NCI-H69 (cell line): ENCODE measurements around the gene SPACA4.
A peak's percentile ranks its signal among the peaks of the same experiment; 100 is the strongest.

Source experiments
- DNase-seq: peaks from one replicate; lab custom pipeline; 2025; lab: John Stamatoyannopoulos, UW

Gene SPACA4

GRCh38 chr19:48596679-48597465 is 9.7 kb upstream of the SPACA4 start:
- DNase-seq, result no peak

DNA sequence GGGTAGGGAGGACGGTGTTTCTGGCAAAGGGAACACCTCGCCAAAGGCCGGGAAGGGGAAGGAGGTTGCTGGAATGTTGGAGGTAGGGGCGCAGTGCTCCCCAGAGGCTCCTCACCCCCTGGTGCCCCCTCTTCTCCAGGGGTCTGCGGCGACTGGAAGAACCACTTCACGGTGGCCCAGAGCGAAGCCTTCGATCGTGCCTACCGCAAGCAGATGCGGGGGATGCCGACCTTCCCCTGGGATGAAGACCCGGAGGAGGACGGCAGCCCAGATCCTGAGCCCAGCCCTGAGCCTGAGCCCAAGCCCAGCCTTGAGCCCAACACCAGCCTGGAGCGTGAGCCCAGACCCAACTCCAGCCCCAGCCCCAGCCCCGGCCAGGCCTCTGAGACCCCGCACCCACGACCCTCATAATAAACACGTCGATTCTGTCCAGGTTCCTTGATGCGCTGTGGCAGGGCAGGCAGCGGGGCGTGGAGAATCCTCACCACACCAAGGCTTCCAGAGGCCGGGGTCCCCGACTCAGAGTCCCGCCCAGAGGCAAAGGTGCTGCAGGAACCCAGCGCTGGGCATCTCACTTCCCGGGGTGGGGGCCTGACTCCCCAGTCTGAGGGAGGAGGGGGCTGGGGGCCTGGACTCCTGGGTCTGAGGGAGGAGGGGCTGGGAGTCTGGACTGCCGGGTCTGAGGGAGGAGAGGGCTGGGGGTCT is 7.4 kb upstream of the SPACA4 start:
- DNase-seq, result no peak

DNA sequence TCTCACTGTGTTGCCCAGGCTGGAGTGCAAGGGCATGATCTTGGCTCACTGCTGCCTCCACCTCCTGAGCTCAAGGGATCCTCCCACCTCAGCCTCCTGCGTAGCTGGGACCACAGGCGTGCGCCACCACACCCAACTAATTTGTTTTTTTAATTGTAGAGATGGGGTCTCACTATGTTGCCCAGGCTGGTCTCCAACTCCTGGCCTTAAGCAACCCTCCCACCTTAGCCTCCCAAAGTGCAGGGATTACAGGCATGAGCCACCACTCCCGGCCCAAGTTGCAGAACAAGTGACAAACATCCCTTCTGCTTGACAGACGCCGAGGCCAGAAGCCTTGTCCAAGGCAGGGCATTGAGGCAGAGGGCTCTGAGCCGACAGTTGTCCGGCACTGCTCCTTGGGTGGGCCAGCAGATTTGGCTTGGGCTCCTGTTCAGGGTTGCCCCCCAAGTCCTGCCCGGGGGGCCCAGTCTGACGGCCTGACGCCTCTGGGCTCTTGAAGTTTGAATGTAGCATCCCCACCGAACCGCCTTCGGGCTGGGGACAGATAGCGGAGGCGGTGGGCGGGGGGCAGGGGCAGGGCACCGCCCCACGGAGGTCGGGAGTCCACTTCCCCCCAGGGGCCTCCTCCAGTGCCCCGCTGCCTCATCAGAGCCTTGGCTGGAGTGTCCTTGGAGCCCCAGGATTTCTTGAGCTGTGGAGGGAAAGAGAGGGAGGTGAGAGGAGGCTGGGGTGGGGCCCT is 5.7 kb upstream of the SPACA4 start:
- DNase-seq, result no peak

- DNase-seq, result no peak
Observed at GRCh38 chr19:48603001-48603400, 3.5 kb upstream of the SPACA4 start.

DNA sequence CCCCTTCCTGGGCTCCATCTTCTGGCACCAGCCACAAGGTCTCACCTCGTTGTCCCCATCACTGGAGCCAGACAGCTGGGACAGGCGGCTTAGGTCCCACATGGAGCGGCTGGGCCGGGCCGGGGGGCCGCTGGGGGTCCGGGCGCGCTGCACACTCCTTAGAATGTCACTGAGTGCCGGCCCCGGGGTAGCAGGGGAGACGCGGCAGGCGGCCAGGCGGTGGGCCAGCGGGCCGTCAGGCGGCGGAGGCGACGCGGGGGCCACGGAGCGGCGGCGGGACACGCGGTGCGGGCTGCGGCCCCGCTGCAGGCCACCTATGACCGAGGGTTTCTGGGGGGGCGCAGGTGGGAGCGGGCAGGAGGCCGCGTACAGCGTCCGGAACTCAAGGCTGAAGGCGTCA is 3.1 kb upstream of the SPACA4 start:
- DNase-seq, result no peak

DNA sequence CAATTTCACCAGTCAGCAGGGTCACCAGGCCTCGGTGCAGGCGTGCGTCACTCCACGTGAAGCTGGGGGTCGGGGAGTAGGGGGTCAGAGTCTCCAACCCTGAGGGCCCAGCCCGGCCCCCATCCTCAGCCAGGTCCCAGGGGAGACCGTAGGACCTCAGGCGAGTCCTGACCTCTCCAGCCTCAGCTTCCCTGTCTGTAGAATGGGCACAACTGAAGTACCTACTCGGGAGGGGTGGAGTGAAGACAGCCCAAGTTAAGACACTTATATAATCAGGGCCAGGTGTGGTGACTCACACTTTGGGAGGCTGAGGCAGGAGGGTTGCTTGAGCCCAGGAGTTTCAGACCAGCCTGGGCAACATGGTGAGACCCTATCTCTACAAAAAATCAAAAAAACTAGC is 2.7 kb upstream of the SPACA4 start:
- no peak for DNase-seq

GRCh38 chr19:48607359-48607755 is 815 bp downstream of the SPACA4 start:
- DNase-seq, result no peak

GRCh38 chr19:48608798-48609263 is 2.3 kb downstream of the SPACA4 start:
- DNase-seq, result peak; percentile 88

DNA sequence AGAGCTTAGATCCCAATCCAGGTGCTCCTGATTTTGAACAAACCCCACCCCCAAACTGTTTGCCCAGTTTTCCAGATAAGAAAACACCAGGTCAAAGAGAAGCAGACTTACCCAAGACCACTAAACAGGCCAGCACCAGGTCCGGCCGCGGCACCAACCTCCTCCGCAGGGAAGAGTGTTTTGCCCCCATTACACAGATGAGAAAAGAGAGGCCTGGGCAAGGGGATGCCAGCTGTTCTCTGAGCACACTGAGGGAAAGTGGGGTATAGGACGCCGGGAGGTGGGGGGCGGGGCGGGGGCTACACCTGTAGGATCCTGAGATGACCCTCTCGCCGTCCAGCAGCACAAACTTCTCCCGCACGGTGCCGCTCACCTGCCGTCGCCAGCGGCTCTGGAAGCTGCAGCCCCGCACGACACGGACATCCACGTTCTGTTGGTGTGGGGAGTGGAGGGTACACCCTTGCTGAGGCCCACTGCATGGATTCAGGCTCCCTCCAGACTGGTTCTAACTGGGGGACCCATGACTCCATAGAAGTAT is 3.1 kb downstream of the SPACA4 start:
- DNase-seq, result no peak

GRCh38 chr19:48611872-48612271 is 5.3 kb downstream of the SPACA4 start:
- no peak for DNase-seq

DNA sequence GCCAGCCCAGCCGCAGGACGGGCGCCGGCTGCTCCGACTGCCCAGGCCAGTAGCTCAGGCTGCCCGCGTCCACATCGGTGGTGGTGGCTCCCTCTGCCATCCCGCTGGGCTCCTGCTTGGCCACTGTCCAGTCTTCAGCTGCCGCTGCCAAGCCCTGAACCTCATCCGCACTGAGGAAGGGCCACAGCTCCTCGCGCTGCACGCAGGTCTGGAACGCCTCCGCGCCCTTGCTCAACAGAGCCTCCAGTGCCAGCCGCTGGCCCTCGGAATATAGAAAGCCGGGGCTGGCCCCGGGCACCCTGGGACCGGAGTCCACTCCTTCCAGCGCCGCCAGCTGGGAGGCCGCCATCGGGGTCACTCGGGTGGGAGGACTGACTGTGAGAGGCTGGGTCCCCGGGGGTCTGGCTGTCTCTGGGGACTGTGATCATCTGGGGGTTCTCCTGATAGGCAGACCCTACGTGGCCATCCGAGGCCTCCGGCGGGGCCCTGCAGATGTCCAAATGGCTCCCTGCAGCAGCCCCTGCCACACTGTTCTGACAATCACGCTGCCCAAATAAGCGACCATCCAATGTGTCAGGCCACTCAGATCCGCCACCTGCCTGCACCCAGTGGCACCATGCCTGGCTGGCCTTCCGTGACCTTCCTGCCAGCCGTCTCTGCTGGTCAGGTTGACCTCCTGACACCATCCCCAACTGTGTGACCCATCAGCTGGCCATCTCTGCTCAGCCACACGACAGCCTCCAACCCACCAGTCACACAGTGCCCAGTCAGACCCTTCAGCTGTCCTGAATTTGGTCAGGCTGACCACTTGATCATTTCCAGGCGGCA is 6.7 kb downstream of the SPACA4 start:
- no peak for DNase-seq

DNA sequence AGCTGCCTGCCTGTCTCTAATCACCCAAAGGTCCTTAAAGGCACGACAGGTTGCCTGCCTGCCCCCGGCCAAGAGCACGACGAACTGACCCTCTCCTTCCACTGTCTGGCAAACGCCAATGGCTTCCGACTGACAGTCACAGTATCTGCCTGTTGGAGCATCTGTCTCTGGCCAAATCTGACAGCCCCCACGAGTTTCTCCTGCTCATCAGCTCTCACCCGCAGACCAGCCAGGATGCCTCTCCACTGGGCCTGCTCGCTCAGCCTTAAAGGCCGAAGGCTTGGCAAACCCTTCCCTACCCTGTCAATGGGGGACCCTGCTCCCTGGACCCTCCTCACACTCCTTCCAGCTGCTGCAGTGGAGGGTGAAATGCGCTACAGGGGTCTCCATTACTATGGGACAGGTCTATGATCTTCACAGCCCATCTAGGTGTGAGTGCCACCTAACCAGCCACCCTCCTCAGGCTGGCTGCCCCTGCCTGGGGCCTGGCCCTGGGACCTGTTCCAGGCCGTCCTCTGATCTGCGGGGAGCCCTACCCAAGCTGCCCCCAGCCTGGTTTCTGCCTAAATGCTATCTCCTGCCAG is 7.4 kb downstream of the SPACA4 start:
- DNase-seq, result no peak

GRCh38 chr19:48614436-48615230 is 8.1 kb downstream of the SPACA4 start, which contains the start of gene FAM83E:
FAM83E (minus strand) TSS chr19:48615076; CDS start chr19:48613372, 1,704 bp downstream.
- DNase-seq, result peak; percentile 89

DNA sequence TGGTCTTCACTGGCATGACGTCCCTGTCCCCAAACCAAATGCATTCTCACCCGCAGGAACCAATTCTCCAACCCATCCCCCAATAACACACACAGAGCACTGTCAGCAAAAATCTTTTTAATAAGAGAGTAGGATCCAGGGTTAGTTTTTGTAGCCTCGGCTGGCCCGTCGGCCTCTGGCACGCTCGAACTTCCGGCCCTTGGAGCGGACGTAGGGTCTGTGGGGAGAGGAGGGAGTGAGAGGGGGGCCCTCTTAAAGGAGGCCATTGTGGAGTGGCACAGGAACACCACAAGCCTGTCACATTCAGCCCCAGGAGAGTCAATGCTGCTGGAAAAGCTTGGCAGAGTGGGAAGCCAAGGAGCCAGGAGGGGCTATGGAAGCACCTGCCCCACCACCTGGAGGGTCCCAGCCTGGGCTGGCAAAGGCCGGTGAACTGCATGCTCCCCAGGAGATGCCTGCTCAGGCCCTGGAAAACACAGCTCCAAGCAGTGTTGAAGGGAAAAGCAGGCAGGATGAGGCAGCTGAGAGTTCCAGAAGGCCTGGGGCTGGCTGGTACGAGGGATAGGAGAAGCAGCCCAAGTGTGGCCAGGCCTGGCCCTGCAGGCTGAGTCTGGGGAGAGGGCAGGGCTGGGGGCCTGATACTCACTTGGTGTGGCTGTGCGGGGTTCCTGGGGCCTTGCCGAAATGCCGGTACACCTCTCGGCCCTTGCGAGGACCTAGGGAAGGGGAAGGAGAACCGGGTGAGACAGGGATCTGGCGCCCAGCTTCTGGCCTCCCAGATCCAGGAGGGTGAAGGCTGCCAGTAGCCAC is 8.9 kb downstream of the SPACA4 start:
- DNase-seq, result no peak

DNA sequence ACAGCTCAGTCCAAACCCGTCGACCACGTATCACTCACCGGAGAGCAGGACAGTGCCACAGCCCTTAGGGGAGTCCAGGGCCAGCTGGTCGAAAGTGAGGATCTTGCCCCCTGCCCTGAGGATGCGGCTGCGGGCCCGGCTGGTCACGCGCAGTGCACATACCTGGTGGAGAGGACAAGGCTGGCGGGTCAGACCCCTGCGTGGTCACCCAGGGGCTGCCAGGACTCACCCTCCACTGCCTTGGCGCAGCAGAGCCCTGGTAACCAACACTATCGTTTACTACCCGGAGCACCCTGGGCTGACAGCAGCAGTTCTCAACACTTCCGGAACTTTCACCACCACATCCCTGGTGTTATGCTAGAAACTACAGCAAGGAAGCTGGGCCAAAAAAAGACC is 9.5 kb downstream of the SPACA4 start:
- DNase-seq, result no peak

DNA sequence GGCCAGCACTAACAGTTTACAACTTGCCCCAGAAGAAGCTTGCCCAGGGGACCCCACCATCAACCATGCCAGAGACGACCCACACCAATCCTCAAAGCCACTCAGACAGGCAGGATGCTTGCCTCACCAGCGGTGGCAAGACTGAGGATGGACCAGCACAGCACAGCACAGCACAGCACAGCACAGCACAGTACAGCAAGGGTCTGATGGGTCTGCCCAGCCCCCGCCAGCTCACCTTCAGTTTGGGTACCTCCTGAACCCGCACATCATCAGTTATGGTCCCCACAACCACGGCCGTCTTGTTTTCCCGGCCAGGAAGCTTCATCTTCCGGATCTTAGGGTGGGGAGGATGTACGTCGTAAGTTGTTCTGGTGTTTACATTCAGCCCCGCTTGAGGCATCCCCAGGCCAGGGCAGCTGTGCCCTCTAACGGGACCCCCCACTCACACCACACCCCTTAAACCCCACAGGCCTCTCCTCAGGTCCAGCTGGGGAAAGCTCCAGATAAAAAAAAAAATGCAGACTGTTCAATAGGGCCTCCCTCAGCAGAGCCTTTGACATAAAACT is 10.0 kb downstream of the SPACA4 start:
- DNase-seq, result no peak

- DNase-seq, result no peak
Observed at GRCh38 chr19:48617146-48617937, 10.8 kb downstream of the SPACA4 start.

DNA sequence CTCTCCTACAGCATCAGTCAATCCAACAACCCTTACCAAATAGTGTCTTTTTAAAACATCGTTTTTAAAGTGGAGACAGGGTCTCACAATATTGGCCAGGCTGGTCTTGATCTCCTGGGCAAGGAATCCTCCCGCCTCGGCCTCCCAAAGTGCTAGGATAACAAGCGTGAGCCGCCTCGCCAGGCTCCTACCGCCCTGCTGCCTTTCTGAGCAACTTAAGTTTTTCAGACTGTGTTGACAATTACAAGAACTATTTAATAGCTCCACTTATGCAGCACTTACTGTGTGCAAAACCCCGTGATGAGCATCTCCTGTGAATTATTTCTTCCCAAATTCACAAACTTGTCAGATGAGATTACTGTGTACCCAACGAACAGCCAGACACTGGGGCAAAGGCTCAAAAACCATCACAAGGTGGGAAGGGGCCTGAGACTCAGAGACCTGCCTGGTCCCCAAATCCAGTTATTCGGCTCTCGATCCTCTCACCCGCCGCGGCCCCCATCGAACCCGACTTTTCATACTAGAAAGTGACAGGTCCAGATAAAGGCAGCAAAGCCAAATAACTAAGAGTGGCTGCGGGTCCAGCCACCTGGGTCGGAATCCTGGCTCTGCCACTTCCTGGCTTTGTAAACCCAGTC is 11.9 kb downstream of the SPACA4 start:
- DNase-seq, result no peak
